ENCODE results near the gene TRABD2B.

Gene TRABD2B

DNA sequence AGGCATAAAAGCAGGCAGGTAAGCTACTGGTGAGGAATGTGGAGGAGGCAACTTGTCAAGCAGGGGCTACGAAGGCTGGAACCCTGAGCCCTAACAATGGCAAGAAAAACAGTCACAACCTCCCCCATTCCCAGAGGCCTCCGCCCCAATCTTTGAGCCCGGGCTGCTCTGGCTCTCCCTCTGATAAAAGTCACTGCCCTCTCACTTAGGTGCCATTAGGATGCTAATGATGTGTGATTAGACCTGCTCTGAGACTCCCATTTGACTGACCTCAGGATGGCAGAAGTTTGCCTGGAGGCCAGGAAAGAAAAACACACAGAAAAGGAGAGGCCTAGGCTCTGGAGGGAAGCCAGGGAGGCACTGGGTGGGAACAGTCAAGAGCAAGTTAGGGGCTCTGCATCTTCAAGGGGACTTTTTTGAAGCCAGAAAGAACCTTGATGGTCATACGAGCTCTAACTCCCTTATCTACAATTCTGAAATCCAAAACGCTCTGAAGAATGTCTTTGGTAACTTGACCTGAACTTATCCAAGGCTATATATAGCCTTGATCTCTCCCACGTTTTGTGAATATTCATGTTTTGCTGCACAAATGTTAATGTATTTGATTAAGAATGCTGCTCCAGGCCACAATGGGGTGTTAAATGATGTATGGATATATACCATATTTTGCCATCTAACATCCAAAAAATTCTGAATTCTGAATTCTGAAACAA, 98.9 kb downstream of the TRABD2B start:
- no peak overlapping the region for H2AFZ ChIP-seq (ENCODE audit: low read depth, low read length)
- no peak overlapping the region for H3K4me3 ChIP-seq (ENCODE audit: insufficient read depth in 1 of 2, low read depth in 1 of 2, low read length in 2 of 2)
- no peak overlapping the region for H4K8ac ChIP-seq (ENCODE audit: low read length)
- H2AK5ac ChIP-seq (ENCODE audit: low read length, severe bottlenecking): no peak overlapping the region
- H3K36me3 ChIP-seq (ENCODE audit: control insufficient read depth in 1 of 2, insufficient read depth in 2 of 2, low read depth in 1 of 2, low read length in 2 of 2): no peaks in the 10 kb centered on the region
- no peak overlapping the region for H3K4me2 ChIP-seq (ENCODE audit: low read length, poor library complexity, severe bottlenecking)
- DNase-seq: no peak
- no peak overlapping the region for H2BK15ac ChIP-seq (ENCODE audit: low read depth, poor library complexity, severe bottlenecking)
- no peaks in the 10 kb centered on the region for H3K79me1 ChIP-seq (replicated peaks; ENCODE audit: low read length, poor library complexity, severe bottlenecking)
- 60% methylated on average over 2 of the region's 6 CpGs for WGBS
- peaks cover 0 to 5% of the 10 kb centered on the region in 2 experiments for H3K27me3 ChIP-seq (ENCODE audit: control insufficient read depth in 1 of 2, insufficient read depth in 1 of 2, low read length in 2 of 2)
- peaks cover 2% of the 10 kb centered on the region for H3K4me1 ChIP-seq (ENCODE audit: control insufficient read depth, insufficient read depth, low read depth, low read length)
- H3K14ac ChIP-seq (ENCODE audit: low read length in 2 of 2): no peak overlapping the region
- H3K9me3 ChIP-seq (ENCODE audit: control insufficient read depth, low read length): no peaks in the 10 kb centered on the region
- no peak overlapping the region for H3K4ac ChIP-seq (ENCODE audit: low read depth in 1 of 2, low read length in 2 of 2)
- H4K91ac ChIP-seq (ENCODE audit: low read length): no peak overlapping the region
- no peak overlapping the region for H3K18ac ChIP-seq (ENCODE audit: low read depth in 1 of 2, low read length in 2 of 2)
- no peak overlapping the region for H2BK120ac ChIP-seq (ENCODE audit: low read depth, low read length)
- no peak overlapping the region for H2BK5ac ChIP-seq (ENCODE audit: low read depth, low read length, poor library complexity, severe bottlenecking)
- H3K9ac ChIP-seq (ENCODE audit: low read length): no peak overlapping the region
- no peak overlapping the region for H3K27ac ChIP-seq (ENCODE audit: low read length, poor library complexity, severe bottlenecking)
- H2BK12ac ChIP-seq (ENCODE audit: low read length in 2 of 2): no peak overlapping the region
- no peak overlapping the region for H3K23ac ChIP-seq (ENCODE audit: low read length in 2 of 2)

DNA sequence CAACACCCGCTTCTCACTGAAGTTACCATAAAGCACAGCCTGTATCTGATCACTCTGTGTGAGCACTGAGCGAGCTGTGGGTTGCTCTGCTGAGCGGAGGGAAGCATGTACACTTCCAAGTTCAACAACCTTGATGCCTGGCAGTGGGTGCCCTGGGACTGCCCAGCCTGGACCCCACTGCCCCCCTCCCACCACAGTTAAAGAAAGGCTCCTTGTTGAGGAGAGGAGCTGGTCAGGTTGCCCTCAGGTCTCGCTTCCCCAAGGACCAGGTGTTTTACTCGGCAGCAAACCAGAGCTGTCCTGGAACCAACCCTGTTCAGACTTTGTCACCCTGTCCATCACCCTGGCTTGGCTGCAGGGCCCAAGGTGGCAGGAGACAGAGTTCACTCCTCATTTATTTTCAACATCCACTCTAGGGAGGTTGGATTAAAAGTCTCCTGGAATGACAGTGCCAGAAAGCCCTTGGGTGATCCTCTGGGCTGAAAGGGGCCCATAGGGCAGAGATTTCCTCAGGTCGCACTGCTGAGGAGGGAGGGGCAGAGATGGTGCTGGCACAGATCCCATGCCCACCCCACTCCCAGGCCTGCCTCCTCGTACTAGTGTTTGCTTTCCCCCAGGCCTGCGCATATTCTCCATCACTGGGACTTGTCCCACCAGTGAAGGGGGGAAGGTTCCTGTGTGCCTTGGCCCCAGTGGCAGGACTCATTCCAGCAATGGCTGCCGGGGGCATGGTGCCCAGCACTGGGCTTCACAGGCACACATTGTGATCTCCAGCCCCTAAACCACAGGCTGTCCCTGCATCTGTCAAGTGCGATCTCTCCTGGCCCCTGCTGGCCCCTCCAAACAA, 101.7 kb downstream of the TRABD2B start:
- H3K4me1 ChIP-seq (ENCODE audit: control insufficient read depth, insufficient read depth, low read depth, low read length): peaks cover 2% of the 10 kb centered on the region
- no peak overlapping the region for H3K9ac ChIP-seq (ENCODE audit: low read length)
- no peaks in the 10 kb centered on the region for H3K27me3 ChIP-seq (ENCODE audit: control insufficient read depth in 1 of 2, insufficient read depth in 1 of 2, low read length in 2 of 2)
- no peak overlapping the region for H4K8ac ChIP-seq (ENCODE audit: low read length)
- H3K9me3 ChIP-seq (ENCODE audit: control insufficient read depth, low read length): no peaks in the 10 kb centered on the region
- no peak overlapping the region for H3K18ac ChIP-seq (ENCODE audit: low read depth in 1 of 2, low read length in 2 of 2)
- no peak overlapping the region for H3K27ac ChIP-seq (ENCODE audit: low read length, poor library complexity, severe bottlenecking)
- no peak overlapping the region for H2BK5ac ChIP-seq (ENCODE audit: low read depth, low read length, poor library complexity, severe bottlenecking)
- no peak overlapping the region for H2AK5ac ChIP-seq (ENCODE audit: low read length, severe bottlenecking)
- no peak overlapping the region for H2AFZ ChIP-seq (ENCODE audit: low read depth, low read length)
- H4K91ac ChIP-seq (ENCODE audit: low read length): peak overlapping the region; percentile 55
- no peak overlapping the region for H3K4me3 ChIP-seq (ENCODE audit: insufficient read depth in 1 of 2, low read depth in 1 of 2, low read length in 2 of 2)
- no peaks in the 10 kb centered on the region for H3K36me3 ChIP-seq (ENCODE audit: control insufficient read depth in 1 of 2, insufficient read depth in 2 of 2, low read depth in 1 of 2, low read length in 2 of 2)
- H3K4ac ChIP-seq (ENCODE audit: low read depth in 1 of 2, low read length in 2 of 2): no peak overlapping the region
- H2BK15ac ChIP-seq (ENCODE audit: low read depth, poor library complexity, severe bottlenecking): no peak overlapping the region
- H2BK120ac ChIP-seq (ENCODE audit: low read depth, low read length): no peak overlapping the region
- no peak for DNase-seq
- no peak overlapping the region for H2BK12ac ChIP-seq (ENCODE audit: low read length in 2 of 2)
- 76% methylated on average over 10 of the region's 10 CpGs for WGBS
- no peak overlapping the region for H3K4me2 ChIP-seq (ENCODE audit: low read length, poor library complexity, severe bottlenecking)
- no peaks in the 10 kb centered on the region for H3K79me1 ChIP-seq (replicated peaks; ENCODE audit: low read length, poor library complexity, severe bottlenecking)
- H3K14ac ChIP-seq (ENCODE audit: low read length in 2 of 2): no peak overlapping the region
- H3K23ac ChIP-seq (ENCODE audit: low read length in 2 of 2): no peak overlapping the region

DNA sequence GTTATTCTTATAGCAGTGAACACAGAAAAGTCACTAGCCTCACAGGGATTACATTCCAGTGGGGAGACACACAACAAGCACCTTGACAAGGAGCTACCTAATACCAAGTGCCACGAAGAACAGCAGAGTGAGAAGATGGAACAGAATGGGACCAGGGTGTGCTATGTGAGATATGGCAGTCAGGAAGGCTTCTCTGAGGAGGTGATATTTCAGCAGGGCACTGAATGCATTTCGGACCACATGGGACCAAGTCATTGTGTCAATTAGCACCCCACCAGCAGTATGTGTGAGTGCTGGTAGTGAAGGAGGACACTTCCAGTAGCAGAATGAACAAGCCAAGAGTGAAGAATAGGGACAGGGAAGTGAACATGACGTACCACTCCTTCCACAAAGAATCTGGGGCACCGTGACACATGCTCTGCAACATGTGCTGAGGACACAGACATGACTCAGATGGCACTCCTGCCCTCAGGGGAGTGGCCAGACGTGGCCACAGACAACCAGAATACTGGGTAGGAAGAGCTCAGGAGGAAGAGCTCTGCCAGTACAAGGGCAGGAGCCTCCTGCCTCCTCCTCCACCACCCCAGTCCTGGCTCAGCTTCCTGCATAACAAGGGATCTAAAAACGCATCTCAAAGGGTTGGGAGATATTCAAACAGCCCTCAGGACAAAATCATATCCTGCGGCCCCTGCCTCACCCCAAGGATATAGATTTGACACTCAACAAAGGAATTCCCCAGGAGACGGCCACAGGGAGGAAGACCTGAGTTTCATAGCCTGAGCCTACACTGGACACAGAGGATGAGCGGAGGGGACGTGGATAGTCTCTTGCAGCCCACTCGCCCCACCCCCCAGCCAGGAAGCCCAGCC, 102.5 kb downstream of the TRABD2B start:
- H3K18ac ChIP-seq (ENCODE audit: low read depth in 1 of 2, low read length in 2 of 2): no peak overlapping the region
- H2BK5ac ChIP-seq (ENCODE audit: low read depth, low read length, poor library complexity, severe bottlenecking): no peak overlapping the region
- H4K8ac ChIP-seq (ENCODE audit: low read length): no peak overlapping the region
- no peak overlapping the region for H2BK15ac ChIP-seq (ENCODE audit: low read depth, poor library complexity, severe bottlenecking)
- no peak overlapping the region for H3K4ac ChIP-seq (ENCODE audit: low read depth in 1 of 2, low read length in 2 of 2)
- H2BK120ac ChIP-seq (ENCODE audit: low read depth, low read length): no peak overlapping the region
- H3K27ac ChIP-seq (ENCODE audit: low read length, poor library complexity, severe bottlenecking): no peak overlapping the region
- H4K91ac ChIP-seq (ENCODE audit: low read length): no peak overlapping the region
- H2BK12ac ChIP-seq (ENCODE audit: low read length in 2 of 2): no peak overlapping the region
- H3K36me3 ChIP-seq (ENCODE audit: control insufficient read depth in 1 of 2, insufficient read depth in 2 of 2, low read depth in 1 of 2, low read length in 2 of 2): no peaks in the 10 kb centered on the region
- H3K27me3 ChIP-seq (ENCODE audit: control insufficient read depth in 1 of 2, insufficient read depth in 1 of 2, low read length in 2 of 2): no peaks in the 10 kb centered on the region
- H2AK5ac ChIP-seq (ENCODE audit: low read length, severe bottlenecking): no peak overlapping the region
- DNase-seq: peak; percentile 11
- WGBS: 44% methylated on average over 11 of the region's 11 CpGs
- no peak overlapping the region for H3K4me2 ChIP-seq (ENCODE audit: low read length, poor library complexity, severe bottlenecking)
- no peak overlapping the region for H3K4me3 ChIP-seq (ENCODE audit: insufficient read depth in 1 of 2, low read depth in 1 of 2, low read length in 2 of 2)
- H3K9ac ChIP-seq (ENCODE audit: low read length): no peak overlapping the region
- H3K79me1 ChIP-seq (replicated peaks; ENCODE audit: low read length, poor library complexity, severe bottlenecking): no peaks in the 10 kb centered on the region
- no peak overlapping the region for H3K23ac ChIP-seq (ENCODE audit: low read length in 2 of 2)
- H3K14ac ChIP-seq (ENCODE audit: low read length in 2 of 2): no peak overlapping the region
- peaks cover 2% of the 10 kb centered on the region for H3K4me1 ChIP-seq (ENCODE audit: control insufficient read depth, insufficient read depth, low read depth, low read length)
- no peak overlapping the region for H2AFZ ChIP-seq (ENCODE audit: low read depth, low read length)
- no peaks in the 10 kb centered on the region for H3K9me3 ChIP-seq (ENCODE audit: control insufficient read depth, low read length)

DNA sequence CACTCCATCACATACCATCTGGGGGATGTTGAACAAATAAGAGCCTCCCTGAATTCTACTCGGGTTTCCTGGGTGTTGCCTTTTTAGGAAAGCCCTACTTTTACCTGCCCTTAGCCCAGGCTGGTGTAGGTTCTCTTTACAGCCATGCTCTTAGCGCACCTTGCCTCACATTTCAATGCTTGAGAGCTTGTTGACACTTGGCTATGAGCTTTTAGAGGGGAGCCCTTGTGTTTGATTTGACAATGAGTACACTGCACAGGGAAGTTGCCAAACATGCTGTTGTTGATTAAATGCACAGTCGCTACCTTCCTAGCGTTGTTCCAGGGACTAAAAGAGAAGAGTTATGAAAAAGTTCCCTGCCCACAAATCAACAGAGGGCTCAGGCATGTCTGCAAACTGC, 103.8 kb downstream of the TRABD2B start:
- H4K91ac ChIP-seq (ENCODE audit: low read length): no peak overlapping the region
- H3K27ac ChIP-seq (ENCODE audit: low read length, poor library complexity, severe bottlenecking): no peak overlapping the region
- no peak overlapping the region for H2AK5ac ChIP-seq (ENCODE audit: low read length, severe bottlenecking)
- H3K4me3 ChIP-seq (ENCODE audit: insufficient read depth in 1 of 2, low read depth in 1 of 2, low read length in 2 of 2): no peak overlapping the region
- H3K27me3 ChIP-seq (ENCODE audit: control insufficient read depth in 1 of 2, insufficient read depth in 1 of 2, low read length in 2 of 2): peaks cover 2 to 5% of the 10 kb centered on the region in 2 experiments
- H3K36me3 ChIP-seq (ENCODE audit: control insufficient read depth in 1 of 2, insufficient read depth in 2 of 2, low read depth in 1 of 2, low read length in 2 of 2): no peaks in the 10 kb centered on the region
- H2BK12ac ChIP-seq (ENCODE audit: low read length in 2 of 2): no peak overlapping the region
- no peak overlapping the region for H2BK5ac ChIP-seq (ENCODE audit: low read depth, low read length, poor library complexity, severe bottlenecking)
- no peak overlapping the region for H2BK15ac ChIP-seq (ENCODE audit: low read depth, poor library complexity, severe bottlenecking)
- no peak overlapping the region for H3K9ac ChIP-seq (ENCODE audit: low read length)
- no peak for DNase-seq
- H3K18ac ChIP-seq (ENCODE audit: low read depth in 1 of 2, low read length in 2 of 2): no peak overlapping the region
- H3K9me3 ChIP-seq (ENCODE audit: control insufficient read depth, low read length): no peaks in the 10 kb centered on the region
- peaks cover 2% of the 10 kb centered on the region for H3K4me1 ChIP-seq (ENCODE audit: control insufficient read depth, insufficient read depth, low read depth, low read length)
- H3K23ac ChIP-seq (ENCODE audit: low read length in 2 of 2): no peak overlapping the region
- H3K79me1 ChIP-seq (replicated peaks; ENCODE audit: low read length, poor library complexity, severe bottlenecking): no peaks in the 10 kb centered on the region
- no peak overlapping the region for H3K4ac ChIP-seq (ENCODE audit: low read depth in 1 of 2, low read length in 2 of 2)
- no peak overlapping the region for H2AFZ ChIP-seq (ENCODE audit: low read depth, low read length)
- H2BK120ac ChIP-seq (ENCODE audit: low read depth, low read length): no peak overlapping the region
- H3K4me2 ChIP-seq (ENCODE audit: low read length, poor library complexity, severe bottlenecking): no peak overlapping the region
- H4K8ac ChIP-seq (ENCODE audit: low read length): no peak overlapping the region
- H3K14ac ChIP-seq (ENCODE audit: low read length in 2 of 2): no peak overlapping the region
- 75% methylated on average over 4 of the region's 4 CpGs for WGBS
